K562 (cell line): ENCODE measurements around the gene PI4KA. TPM values are rescaled to one million over a fixed set of nuclear protein-coding genes. Genes with fewer than 3 reads are reported as not detected.

Experiments used
- CHD7 ChIP-seq: fragments of 200-600 bp; sonication (generic); IDR thresholded peaks from one replicate; pipeline ENCODE4 v1.6.1; 2012; ENCODE audit warnings: mild to moderate bottlenecking, low read depth, low read length, inconsistent platforms
- CTCF ChIP-seq, 3 experiments: IDR thresholded peaks in 2 of 3; conservative IDR thresholded peaks in 1 of 3; 2 replicates each; pipeline ENCODE4 v1.5.1; 2011 to 2012; ENCODE audit warnings: low read length in 3 of 3, mild to moderate bottlenecking in 3 of 3, control low read depth in 2 of 3, improper control_type of control experiment in 1 of 3, inconsistent platforms in 1 of 3, low read depth in 1 of 3, mixed read lengths in 1 of 3, moderate library complexity in 1 of 3; ENCODE audit not compliant: insufficient read depth in 2 of 3
- FUS ChIP-seq: fragments of 200-400 bp; formaldehyde crosslinking; optimal IDR thresholded peaks from 2 replicates; pipeline ENCODE3; 2017; ENCODE audit warnings: low read depth, low read length
- ZNF584 ChIP-seq: fragments of 200-800 bp; sonication (Bioruptor generic); IDR thresholded peaks from 2 replicates; pipeline ENCODE4 v1.6.1; 2016; ENCODE audit warnings: low read depth, mild to moderate bottlenecking, missing genetic modification characterization, missing compliant biosample characterization
- polyA plus RNA-seq, 8 experiments: library from polyadenylated mRNA; depleted of rRNA in 4 of 8; stranded (reverse) in 5 of 8; unstranded in 3 of 8; fragments of >200 nt; fragmentation: Nextera tagmentation in 2 of 8; fragmentation: Illumina TruSeq in 1 of 8; extraction: Ambion mirVana in 2 of 8; extraction: Trizol in 1 of 8; gene quantifications; 2 replicates each; pipeline versions ENCODE4 v1.2.1 to v1.2.3, GENCODE V29; 2011 to 2014; ENCODE audit warnings: inconsistent platforms in 1 of 8, missing spikeins in 1 of 8
- total RNA-seq, 7 experiments: library from RNA; depleted of rRNA in 6 of 7; stranded (reverse); fragments of >200 nt in 6 of 7; fragmentation: Illumina TruSeq in 2 of 7; extraction: Trizol in 2 of 7; gene quantifications; 2 replicates each; pipeline versions ENCODE4 v1.2.1 to v1.2.3, GENCODE V29; 2011 to 2021; ENCODE audit warnings: low replicate concordance in 1 of 7

PI4KA gene
- total and polyA plus RNA-seq, 9 of the 15 experiments (the other 6 are each of a cell fraction or from before 2014, with no cell fraction given) = 7.3 to 187 (median 84.7) TPM

- TF ChIP-seq CHD7 = peak; percentile 76
- 0 out of 6 replicates have a peak, but pooled peaks of 1 of the 3 experiments have one; percentile 1 for TF ChIP-seq CTCF (IDR thresholded peaks at IDR 0.05 in 2 of 3, conservative IDR thresholded peaks at IDR 0.05 in 1 of 3; ENCODE audit: insufficient read depth in 2 of 3, low read depth in 1 of 3, low read length in 3 of 3)
- TF ChIP-seq ZNF584 (CRISPR knock-in tag) = no peak
- TF ChIP-seq FUS = no peak
Observed at GRCh38 chr22:20782083-20782482, 76.5 kb downstream of the PI4KA start (continued).
